NCI-H2196 (cell line): ENCODE results near the gene KIAA0319L.
A peak's percentile ranks its signal among the peaks of the same experiment; 100 is the strongest.
"Not testable (repeated sequence)": the region's sequence is repeated elsewhere in the genome, so short reads cannot be mapped to it uniquely, and the experiment has no call there.

Source experiments
- DNase-seq: peaks from one replicate; lab custom pipeline; 2025; ENCODE audit not compliant: unreplicated experiment; lab: John Stamatoyannopoulos, UW

Gene KIAA0319L

DNA sequence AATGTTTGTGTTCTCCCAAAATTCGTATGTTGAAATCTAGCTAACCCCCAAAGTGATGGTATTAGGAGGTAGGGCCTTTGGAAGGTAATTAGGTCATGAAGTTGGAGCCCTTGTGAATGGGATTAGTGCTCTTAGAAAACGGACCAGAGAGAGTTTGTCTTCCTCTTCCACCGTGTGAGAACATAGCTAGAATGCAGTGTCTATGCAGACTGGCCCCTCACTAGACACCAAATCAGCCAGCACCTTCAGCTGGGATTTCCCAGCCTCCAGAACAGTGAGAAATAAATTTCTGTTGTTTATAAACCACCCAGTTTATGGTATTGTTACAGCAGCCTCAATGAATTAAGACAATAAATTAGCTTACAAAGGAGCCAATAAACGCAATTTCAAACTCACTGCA, 58.0 kb downstream of the KIAA0319L start:
- no peak for DNase-seq

DNA sequence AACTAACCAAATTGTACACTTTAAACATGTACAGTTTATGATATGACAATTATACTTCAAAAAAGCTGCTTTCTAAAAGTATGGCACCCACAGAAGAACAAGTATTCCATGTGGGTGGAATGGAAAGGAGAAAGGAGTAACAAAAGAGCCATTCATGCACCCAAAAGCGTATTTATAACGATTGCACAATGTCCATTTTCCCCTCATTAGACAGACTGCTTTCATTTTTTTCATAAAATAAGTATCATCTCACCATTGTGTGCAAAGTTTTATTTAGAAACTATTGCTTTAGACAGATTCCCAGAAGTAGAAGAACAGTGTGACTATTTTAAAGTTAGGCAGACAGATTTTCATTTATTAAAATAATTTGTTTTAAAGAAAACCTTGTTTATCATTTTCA, 59.6 kb downstream of the KIAA0319L start:
- no peak for DNase-seq

DNA sequence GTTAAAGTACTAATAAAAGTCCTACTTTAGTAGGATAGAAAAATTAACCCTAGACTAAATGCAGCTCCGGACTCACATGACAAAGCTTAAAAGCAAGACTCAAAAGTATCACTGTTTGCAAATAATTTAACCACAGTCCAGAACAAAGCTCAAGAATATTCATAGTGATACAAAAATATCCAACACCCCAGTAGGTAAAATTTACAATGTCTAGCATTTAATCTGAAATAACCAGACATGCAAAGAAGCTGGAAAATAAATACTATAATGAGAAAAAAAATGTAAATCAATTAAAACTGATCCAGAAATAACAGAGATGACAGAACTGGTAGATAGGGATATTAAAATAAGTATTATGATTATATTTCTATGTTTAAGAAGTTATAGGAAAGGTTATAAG, 67.0 kb downstream of the KIAA0319L start:
- DNase-seq = no peak

DNA sequence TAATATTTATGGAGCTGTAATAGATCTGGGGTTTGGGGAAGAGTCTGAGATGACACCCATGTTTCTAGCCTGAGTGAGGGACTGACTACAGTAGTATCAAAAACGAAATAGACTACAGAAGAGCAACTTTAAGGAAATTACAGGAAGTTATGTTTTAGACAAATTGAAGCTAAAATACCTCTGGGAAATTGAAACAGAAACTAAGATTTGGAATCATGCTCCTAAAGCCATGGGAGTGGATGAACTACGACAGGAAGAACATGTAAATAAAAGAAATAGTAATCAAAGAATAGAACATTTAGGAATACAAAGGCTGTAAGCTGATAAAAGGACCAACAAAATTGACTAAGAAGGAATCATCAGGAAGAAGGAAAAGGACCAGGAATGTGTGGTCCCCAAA, 68.9 kb downstream of the KIAA0319L start:
- DNase-seq = no peak

DNA sequence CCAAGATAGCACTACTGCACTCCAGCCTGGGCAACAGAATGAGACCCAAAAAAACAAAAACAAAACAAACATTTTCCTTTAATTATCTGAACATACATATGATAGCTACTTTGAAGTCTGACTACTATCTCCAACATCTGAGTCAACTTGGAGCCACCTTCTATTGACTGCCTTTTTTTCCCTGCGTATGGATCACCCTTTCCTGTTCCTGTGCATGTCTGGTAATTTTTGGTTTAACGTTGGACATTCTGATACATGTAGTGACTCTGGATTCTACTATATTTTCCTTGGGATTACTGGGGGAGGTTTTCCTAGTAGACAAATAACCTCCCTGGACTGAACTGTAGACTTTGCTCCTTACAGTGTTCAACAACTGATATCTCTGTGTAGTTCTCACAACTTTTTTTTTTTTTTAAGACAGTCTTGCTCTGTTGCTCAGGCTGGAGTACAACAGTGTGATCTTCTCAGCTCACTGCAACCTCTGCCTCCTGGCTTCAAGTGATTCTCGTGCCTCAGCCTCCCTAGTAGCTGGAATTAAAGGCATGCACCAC, 70.3 kb downstream of the KIAA0319L start:
- DNase-seq = no peak

DNA sequence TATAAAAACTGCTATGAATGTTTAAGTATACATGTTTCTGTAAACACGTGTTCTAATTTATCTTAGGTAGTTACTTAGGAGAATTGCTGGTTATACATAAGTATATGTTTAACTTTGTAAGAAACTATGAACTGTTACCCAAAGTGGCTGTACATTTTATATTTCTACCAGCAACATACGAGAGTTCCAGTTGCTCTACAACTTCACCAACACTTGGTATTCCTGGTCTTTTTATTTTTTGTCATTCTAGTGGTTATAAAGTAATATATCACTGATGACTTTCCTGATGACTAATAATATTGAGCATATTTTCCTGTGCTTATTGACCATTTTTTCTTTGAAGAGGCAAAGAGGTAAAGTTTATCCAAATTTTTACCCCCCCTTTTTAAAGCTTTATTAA, 76.0 kb downstream of the KIAA0319L start:
- DNase-seq = no peak

DNA sequence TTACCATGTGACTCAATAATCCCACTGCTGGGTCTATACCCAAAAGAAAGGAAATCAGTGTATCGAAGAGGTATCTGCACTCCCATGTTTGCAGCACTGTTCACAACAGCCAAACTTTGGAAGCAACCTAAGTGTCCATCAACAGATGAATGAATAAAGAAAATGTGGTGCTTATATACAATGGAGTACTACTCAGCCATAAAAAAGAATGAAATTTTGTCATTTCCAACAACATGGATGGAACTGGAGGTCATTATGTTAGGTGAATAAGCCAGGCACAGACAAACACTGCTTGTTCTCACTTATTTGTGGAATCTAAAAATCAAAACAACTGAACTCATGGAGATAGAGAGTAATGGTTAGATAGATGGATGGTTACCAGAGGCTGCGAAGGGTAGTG, 79.3 kb downstream of the KIAA0319L start:
- DNase-seq = no peak

DNA sequence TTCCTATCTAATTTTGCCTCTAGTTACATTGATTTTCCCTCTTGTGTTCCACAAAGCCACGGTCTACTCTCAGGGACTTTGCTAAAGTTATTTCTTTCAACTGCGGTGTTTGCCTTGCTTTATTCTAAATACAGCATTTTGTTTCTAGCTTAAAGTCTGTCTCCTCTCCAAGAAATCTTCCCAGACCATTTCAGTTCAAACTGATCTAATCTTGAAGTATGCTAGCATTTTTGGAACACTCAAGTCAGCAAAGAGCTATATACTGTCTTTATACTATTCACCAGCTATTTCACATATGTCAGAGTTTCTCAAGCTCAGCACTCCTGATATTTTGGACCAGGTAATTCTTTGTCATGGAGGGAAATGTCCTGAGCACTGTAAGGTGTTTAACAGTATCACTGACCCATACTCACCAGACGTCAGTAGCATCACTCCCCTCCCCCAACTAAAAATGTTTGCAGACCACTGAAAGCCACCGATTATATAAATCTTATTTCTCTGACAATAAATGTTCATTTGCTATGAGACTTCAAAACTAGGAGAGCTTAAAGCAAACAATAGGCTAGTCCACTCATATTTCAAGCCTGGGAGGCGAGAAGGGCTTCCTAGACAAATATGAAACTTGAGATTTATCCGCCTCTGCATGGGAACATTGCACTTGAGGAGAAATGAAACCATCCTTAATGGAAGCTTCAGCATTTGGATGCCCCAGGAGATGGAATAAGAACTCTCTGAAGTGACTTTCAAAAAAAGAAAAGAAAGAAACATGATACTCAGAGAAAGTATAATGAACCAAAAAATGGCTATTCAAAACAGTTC, 81.1 kb downstream of the KIAA0319L start:
- DNase-seq = peak; percentile 16

DNA sequence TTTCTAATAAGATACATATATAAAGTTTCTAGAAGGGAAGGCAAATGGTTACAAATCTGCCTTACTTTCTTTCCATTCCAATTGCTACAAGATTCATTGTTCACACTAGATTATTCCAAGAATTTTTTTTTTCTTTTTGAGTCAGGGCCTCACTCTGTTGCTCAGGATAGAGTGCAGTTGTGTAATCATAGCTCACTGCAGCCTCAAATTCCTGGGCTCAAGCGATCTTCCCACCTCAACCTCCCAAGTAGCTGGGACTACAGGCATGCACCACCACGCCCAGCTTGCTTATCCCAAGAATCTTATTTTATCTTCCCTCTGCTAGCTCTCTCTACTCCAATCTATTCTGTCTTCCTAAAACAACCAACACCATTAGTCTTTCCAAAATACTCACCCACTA, 81.8 kb downstream of the KIAA0319L start:
- DNase-seq = no peak

DNA sequence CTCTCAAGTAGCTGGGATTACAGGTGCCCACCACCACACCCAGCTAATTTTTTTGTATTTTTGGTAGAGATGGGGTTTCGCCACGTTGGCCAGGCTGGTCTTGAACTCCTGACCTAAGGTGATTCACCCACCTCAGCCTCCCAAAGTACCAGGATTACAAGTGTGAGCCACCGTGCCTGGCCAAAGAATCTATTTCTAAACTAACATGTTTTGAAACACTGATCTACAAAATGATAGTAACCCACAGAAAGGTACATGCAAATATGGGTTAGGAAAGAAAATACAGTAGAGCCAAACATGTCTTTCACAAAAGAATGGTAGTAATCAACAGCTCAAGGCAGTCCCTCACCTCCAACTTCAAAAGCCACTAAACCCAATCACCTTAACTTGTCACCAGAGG, 84.0 kb downstream of the KIAA0319L start:
- DNase-seq = not testable (repeated sequence)

DNA sequence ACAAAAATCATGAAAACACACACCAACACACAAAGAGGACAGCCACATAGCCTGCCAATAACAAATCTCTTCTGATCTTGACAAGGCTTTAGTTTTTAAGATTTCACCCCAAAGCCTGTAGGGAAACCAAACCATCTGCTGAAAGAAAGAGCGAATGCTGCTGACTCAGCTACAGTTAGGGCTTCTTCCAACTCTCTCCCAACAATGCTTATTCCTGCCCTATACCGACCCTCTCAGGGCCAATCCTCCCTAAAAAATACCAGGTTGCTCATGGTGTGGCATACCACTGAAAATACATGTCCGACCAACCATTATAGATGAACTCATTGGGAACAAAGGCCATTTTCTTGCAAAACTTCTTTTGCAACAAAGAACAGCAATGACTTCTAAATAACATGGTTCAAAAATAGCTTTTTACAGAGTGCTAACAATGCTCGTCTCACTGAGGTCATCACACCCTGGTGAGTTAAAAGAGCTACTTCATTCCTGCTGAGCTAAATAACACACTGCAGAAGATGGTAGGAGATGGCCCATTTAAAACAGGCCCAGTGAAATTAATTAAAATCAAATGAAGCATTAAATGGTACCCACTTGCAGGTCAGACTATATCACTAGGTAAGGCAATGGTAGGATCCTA, 86.1 kb downstream of the KIAA0319L start:
- DNase-seq = no peak

DNA sequence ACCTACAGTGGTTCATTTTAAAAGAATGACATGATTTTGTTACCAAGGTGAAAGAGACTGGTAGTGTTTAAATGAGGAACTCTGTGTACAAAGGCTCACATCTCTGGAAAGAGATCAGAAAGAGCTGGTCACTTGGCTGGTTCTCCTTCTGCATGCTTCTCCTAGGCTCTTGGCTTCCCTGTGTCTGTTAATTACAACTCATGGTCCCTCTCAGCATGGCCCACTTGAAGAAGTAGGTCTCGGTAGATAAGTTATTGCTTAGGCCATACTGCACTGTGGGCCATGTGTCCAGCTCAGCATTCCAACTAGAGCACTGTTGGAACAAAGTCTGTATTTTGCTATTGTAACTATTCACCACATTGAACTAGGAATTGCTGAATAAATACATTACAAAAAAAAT, 91.1 kb downstream of the KIAA0319L start:
- DNase-seq = no peak

DNA sequence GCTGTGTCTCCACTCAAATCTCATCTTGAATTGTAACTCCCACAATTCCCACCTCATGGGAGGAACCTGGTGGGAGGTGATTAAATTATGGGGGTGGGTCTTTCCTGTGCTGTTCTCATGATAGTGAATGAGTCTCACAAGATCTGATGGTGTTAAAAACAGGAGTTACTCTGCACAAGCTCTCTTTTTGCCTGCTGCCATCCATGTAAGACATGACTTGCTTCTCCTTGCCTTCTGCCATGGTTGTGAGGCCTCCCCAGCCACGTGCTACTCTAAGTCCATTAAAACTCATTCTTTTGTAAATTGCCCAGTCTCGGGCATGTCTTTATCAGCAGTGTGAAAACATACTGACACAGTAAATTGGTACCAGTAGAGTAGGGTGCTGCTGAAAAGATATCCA, 93.5 kb downstream of the KIAA0319L start:
- DNase-seq = not testable (repeated sequence)

DNA sequence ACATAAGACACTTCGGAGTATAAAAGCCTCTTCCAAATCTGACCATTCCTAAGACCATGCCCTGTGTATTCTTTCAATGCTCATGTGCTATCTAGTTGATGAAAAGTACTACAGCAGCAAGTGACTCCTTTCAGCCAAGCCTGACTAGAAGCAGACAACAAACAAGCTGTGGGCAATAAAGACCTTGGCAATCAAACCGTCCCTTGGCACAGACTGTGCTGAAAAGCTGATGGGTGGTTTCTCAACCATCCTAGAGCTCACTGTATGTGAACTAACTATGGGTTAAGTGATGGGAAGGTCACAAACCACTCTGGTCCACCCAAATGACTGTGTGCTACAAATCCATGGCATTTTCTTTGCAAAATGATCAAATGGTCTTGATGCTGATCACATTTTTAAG, 94.0 kb downstream of the KIAA0319L start:
- DNase-seq = no peak

DNA sequence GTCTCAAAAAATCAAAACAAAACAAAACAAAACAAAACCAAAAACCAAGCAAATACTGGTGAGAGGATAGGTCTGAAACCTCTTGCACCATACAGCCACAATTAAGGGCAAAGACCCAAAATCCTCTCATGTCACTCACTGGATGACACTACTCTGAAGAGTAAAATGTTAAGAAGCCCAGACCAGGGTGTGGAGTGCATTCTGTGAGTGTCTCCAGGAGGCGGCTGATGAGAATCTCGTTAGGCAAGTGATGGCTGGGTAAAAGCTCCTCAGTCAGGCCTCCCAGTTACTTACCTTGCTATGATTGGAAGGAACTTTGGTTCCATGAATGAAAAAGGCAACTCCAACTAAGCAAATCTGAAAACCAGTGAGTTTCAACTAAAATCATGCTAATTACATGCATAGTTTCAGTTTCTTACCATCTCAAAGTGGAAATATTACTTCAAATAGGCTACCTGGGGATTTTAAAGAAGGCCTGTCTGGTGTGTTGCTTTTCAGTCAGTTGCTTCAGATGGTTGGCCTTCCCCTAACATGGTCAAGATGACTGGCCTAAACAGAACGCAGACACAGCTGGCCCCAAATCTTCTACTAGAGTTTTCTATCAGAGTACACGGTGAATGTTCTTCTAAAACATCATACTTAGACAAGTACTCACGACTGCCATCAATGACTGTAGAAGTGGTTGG, 95.1 kb downstream of the KIAA0319L start:
- no peak for DNase-seq

DNA sequence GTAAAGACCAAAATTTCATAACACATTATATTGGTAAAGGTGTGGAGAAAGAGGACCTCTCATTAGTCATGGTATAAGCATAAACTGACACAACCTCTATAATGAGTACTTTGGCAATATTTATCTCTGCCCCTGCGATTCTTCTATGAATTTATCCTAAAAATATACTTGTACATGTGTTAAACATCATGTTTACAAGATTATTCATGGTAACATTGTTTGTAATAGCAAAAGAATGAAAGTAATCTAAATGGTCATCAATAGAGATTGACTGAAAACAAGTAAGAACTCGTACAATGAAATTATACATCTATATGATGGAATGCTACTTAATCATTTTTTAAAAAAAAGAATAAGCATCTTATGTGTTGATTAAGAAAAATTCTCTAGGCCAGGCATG, 96.4 kb downstream of the KIAA0319L start:
- DNase-seq = no peak

DNA sequence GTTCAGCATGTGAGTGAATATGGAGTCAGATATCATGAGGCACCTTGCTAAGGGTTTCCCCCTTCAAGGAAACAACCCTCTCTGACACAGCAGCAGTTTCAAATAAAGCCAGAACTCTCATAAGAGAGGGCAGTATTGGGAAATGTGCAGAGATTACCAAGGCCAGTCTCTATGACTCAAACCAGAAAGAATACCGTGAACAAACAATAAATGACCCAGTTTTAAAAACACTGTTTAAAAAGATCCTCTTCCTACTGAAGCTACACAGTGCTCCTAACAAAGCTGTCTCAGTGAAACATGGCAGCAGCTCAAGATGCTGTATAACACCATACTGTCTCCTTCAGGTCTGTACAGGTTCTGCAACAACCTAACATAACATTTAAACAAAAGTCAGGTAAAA, 102.6 kb downstream of the KIAA0319L start:
- no peak for DNase-seq

DNA sequence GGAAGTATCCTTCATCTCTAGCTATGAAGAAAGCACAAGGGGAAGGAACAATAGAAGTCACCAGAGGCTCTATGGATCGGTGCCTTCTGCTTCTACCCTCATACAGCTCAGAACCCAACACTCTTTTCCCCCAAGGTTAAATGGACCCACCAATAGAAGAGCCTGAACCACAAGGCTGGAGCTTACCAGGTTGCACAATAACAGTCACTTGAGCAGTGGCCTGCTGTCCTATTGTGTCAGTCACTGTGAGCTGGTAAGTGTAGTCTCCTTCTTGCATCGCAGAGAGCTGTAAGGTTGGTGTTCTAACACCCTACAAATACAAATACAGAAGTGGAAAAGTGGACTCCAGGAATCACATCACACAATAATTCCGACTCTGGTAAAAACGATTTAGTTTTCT, 103.0 kb downstream of the KIAA0319L start:
- DNase-seq = no peak

DNA sequence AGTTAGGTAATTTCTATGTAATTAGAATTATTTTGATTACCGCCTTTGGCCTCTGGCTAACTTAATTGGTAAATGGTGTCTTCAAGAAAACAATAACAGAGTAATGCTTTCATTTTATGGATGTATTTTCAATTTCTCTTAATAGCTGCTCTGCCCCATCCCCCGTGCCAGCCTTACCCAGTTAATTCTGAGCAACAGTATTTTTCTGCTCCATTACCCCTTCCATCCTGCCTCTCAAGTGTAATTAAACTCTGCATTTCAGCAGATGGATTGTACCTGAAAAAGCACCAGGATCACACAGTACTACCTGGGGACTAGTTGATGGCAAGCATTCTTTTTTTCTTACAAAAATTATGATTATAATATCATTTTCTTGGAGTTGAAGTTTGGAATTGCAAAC, 104.2 kb downstream of the KIAA0319L start:
- no peak for DNase-seq

DNA sequence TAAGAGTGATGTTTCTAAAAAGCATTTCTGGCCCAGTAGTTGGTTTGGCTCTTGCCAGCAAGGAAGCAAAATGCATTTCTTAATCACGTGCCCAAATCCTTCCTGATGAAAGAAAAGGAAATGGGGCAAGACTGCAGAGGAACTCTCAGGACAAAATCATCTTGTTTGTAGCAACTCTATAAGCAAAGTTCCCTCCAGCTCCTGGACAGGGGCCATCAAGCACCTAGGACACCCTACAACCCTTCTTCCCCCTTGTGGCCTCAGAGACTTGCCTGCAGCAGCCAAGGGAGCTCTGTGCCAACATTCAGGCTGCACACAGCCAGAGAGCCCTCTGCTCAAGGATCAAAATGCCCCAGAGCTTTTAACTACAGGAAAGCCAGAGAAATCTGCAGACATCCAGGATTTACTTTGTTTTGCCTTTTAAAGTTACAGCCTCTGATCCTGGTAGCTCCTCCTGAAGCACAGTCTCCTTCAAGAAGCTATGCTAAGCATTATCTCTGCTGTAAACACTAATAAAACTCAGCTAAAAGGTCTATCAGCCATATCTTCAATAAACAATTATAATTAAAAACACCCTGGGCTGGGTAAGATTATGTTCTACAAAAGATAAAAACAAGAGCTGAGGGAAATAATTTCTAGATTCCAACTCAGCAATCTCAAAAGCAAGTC, 105.0 kb downstream of the KIAA0319L start:
- no peak for DNase-seq

DNA sequence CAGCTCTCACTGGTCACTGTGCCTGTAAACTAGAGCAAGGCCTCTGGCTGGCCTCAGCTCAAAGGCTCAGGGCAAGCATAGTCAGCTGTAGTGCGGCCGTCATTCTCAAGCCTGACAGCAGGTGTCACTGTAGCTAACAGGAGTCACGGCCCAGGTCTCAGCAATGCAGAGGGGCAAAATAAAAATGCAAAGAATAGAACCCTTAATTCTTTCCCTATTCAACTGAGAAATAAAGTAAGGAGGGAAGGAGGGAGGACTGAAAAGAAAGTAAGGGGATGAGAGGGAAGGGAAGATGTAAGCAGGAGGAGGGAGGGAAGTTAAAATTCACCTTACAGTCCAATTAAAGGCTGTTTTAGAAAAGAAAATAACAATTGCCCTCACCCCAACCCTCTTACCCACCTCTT, 106.1 kb downstream of the KIAA0319L start:
- peak; percentile 76 for DNase-seq
